K562 (cell line): Measurements from ENCODE around the gene ADM5. TPM values are rescaled to one million over a fixed set of nuclear protein-coding genes. Genes with fewer than 3 reads are reported as not detected.

Source experiments
- CCNT2 ChIP-seq: IDR thresholded peaks from 2 replicates; pipeline ENCODE4 v1.6.1; 2011; ENCODE audit warnings: borderline replicate concordance, low read depth, mild to moderate bottlenecking, moderate library complexity, mixed read lengths, low read length; ENCODE audit not compliant: insufficient read length; ENCODE audit errors: extremely low read depth
- CTBP1 ChIP-seq: fragments of 450-650 bp; IDR thresholded peaks from 2 replicates; pipeline ENCODE4 v1.6.1; 2016; ENCODE audit warnings: borderline replicate concordance
- HDGF ChIP-seq: fragments of 450-650 bp; IDR thresholded peaks from 2 replicates; pipeline ENCODE4 v1.6.1; 2016
- SAP30 ChIP-seq: fragments of 200-600 bp; sonication (generic); IDR thresholded peaks from 2 replicates; pipeline ENCODE4 v1.6.1; 2012; ENCODE audit warnings: borderline replicate concordance, low read depth, mild to moderate bottlenecking, moderate library complexity, low read length, control low read depth, inconsistent platforms; ENCODE audit not compliant: insufficient read depth, poor library complexity, severe bottlenecking
- VEZF1 ChIP-seq: fragments of 200-800 bp; sonication (Bioruptor generic); IDR thresholded peaks from 2 replicates; pipeline ENCODE4 v1.6.1; 2017; ENCODE audit warnings: missing genetic modification characterization, missing compliant biosample characterization
- ZBTB40 ChIP-seq, 2 experiments: fragments of 450-650 bp in 1 of 2; sonication (generic) in 1 of 2; formaldehyde crosslinking in 1 of 2; IDR thresholded peaks; 2 replicates each; pipeline versions ENCODE4 v1.7.1 to v1.9.0; 2016 to 2022; ENCODE audit warnings: inconsistent platforms in 1 of 2, mild to moderate bottlenecking in 1 of 2, missing genetic modification reagents in 1 of 2
- ZNF740 ChIP-seq, 3 experiments: fragments of 200-800 bp in 1 of 3; sonication (Bioruptor generic) in 1 of 3; sonication (generic) in 1 of 3; formaldehyde crosslinking in 1 of 3; IDR thresholded peaks; 2 replicates each; pipeline versions ENCODE4 v1.6.1 to v1.8.0; 2016 to 2022; ENCODE audit warnings: mild to moderate bottlenecking in 2 of 3, missing compliant biosample characterization in 2 of 3, missing genetic modification characterization in 2 of 3, missing genetic modification reagents in 1 of 3
- polyA plus RNA-seq, 8 experiments: library from polyadenylated mRNA; depleted of rRNA in 4 of 8; stranded (reverse) in 5 of 8; unstranded in 3 of 8; fragments of >200 nt; fragmentation: Nextera tagmentation in 2 of 8; fragmentation: Illumina TruSeq in 1 of 8; extraction: Ambion mirVana in 2 of 8; extraction: Trizol in 1 of 8; gene quantifications; 2 replicates each; pipeline versions ENCODE4 v1.2.1 to v1.2.3, GENCODE V29; 2011 to 2014; ENCODE audit warnings: inconsistent platforms in 1 of 8, missing spikeins in 1 of 8
- total RNA-seq, 7 experiments: library from RNA; depleted of rRNA in 6 of 7; stranded (reverse); fragments of >200 nt in 6 of 7; fragmentation: Illumina TruSeq in 2 of 7; extraction: Trizol in 2 of 7; gene quantifications; 2 replicates each; pipeline versions ENCODE4 v1.2.1 to v1.2.3, GENCODE V29; 2011 to 2021; ENCODE audit warnings: low replicate concordance in 1 of 7
- TF ChIP-seq, protein P1 (sequence below): sonication (generic); formaldehyde crosslinking; IDR thresholded peaks from 2 replicates; pipeline ENCODE4 v1.9.0; 2022; ENCODE audit warnings: mild to moderate bottlenecking, missing genetic modification reagents
- TF ChIP-seq, protein P2 (sequence below): fragments of 450-650 bp; IDR thresholded peaks from 2 replicates; pipeline ENCODE4 v1.6.1; 2018; ENCODE audit not compliant: partially characterized antibody

Gene ADM5
- total and polyA plus RNA-seq, 9 of the 15 experiments (the other 6 are each of a cell fraction or from before 2014, with no cell fraction given): 0.13 to 8.4 (median 2.0) TPM; not detected in 1

DNA sequence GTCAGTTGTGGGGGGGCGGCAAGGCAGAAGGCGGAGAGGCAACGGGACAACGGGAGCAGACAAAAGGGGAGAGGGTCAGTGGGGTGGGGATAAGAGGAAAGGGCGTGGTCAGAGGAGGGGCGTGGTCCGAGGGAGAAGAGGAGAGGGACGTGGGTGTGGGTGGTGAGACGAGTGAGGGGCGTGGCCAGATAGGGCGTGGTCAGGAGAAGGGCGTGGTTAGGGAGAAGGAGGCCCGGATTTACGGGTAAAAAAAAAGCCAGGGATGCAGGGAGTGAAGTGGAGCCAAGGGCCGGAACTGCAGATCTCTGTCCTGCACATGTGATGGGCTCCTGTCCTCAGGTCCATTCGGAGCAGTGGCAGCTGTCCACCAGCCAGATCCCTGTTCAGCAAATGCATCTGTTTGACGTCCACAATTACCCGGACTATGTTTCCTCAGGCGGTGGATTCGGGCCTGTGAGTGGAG lies 23.0 kb downstream of the ADM5 start (continued):
- peak; percentile 43 for TF ChIP-seq CTBP1
- TF ChIP-seq HDGF: peak; percentile 99
- TF ChIP-seq, protein P1, sequence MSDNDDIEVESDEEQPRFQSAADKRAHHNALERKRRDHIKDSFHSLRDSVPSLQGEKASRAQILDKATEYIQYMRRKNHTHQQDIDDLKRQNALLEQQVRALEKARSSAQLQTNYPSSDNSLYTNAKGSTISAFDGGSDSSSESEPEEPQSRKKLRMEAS (CRISPR knock-in tag): peak; percentile 12; the same call in 1 of the 2 replicates
- TF ChIP-seq ZNF740 (CRISPR knock-in tag; IDR thresholded peaks at IDR 0.05): peak; percentile 97
- peak in 1 of 2 experiments; percentile 66; a peak in 2 of 4 replicates for TF ChIP-seq ZNF740 (tag; IDR thresholded peaks at IDR 0.05)
- no peak for TF ChIP-seq CCNT2
- 0 out of 2 replicates have a peak, but pooled peaks have one; percentile 28 for TF ChIP-seq ZBTB40 (IDR thresholded peaks at IDR 0.05)
- TF ChIP-seq ZBTB40 (CRISPR knock-in tag; IDR thresholded peaks at IDR 0.05): no peak
- TF ChIP-seq VEZF1 (CRISPR knock-in tag): peak; percentile 68
- TF ChIP-seq, protein P2, sequence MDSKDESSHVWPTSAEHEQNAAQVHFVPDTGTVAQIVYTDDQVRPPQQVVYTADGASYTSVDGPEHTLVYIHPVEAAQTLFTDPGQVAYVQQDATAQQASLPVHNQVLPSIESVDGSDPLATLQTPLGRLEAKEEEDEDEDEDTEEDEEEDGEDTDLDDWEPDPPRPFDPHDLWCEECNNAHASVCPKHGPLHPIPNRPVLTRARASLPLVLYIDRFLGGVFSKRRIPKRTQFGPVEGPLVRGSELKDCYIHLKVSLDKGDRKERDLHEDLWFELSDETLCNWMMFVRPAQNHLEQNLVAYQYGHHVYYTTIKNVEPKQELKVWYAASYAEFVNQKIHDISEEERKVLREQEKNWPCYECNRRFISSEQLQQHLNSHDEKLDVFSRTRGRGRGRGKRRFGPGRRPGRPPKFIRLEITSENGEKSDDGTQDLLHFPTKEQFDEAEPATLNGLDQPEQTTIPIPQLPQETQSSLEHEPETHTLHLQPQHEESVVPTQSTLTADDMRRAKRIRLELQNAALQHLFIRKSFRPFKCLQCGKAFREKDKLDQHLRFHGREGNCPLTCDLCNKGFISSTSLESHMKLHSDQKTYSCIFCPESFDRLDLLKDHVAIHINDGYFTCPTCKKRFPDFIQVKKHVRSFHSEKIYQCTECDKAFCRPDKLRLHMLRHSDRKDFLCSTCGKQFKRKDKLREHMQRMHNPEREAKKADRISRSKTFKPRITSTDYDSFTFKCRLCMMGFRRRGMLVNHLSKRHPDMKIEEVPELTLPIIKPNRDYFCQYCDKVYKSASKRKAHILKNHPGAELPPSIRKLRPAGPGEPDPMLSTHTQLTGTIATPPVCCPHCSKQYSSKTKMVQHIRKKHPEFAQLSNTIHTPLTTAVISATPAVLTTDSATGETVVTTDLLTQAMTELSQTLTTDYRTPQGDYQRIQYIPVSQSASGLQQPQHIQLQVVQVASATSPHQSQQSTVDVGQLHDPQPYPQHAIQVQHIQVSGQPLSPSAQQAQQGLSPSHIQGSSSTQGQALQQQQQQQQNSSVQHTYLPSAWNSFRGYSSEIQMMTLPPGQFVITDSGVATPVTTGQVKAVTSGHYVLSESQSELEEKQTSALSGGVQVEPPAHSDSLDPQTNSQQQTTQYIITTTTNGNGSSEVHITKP: peak; percentile 67
- TF ChIP-seq SAP30: no peak
